Suppressor macrophage (primary cell): ENCODE measurements around the gene SLC25A47.
"Not testable (repeated sequence)": the region's sequence is repeated elsewhere in the genome, so short reads cannot be mapped to it uniquely, and the experiment has no call there.

ENCODE experiments used
- DNase-seq, 4 experiments: peaks; one replicate each; pipeline ENCODE4 v3.0.0-alpha.2; 2020 to 2022
- total RNA-seq, 17 experiments: gene quantifications; one replicate each; lab custom pipeline; 2026; ENCODE audit warnings: mixed read lengths in 6 of 17, inconsistent platforms in 3 of 17; lab: John Stamatoyannopoulos, UW

Gene SLC25A47, protein sequence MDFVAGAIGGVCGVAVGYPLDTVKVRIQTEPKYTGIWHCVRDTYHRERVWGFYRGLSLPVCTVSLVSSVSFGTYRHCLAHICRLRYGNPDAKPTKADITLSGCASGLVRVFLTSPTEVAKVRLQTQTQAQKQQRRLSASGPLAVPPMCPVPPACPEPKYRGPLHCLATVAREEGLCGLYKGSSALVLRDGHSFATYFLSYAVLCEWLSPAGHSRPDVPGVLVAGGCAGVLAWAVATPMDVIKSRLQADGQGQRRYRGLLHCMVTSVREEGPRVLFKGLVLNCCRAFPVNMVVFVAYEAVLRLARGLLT
- total RNA-seq = 0 to 0.77 (median 0) reads per million in 17 experiments

DNA sequence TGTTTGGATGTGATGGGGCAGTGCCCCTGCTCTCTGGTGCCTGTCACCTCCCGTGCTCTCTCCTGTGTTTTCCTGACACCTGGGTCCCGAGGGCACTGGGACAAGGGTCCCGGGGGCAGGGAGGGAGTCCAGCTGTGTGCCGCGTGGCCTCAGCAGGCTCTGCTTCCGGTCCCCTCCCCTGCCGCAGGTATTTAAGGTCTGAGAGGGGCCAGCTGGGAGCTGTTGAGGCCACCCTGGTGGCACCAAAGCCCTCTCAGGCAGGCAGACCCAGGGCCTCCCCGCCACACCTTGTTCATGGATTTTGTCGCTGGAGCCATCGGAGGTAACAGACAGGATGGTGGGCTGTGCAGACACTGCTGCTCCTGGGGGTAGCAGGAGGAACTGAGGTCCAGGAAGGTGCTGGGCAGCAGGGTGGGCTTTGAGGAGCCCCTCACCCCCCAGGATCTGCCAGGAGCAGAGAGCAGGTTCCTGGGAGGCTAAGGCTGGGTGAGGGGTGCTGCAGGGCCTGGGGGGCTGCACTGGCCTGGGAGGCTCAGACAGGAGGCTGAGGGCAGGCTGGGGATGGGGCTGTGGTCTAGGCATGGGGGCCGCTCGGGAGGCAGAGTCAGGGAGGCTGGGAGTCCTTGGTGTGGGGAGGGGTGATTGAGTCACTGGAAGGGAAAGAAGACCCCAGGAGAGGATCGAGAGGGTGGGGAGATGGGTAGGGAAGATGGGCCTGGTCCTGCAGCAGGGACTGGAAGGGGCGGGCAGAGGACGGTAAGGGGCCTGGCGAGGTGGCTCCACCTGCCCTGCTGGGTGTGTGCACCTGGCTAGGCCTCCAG, at the start of gene SLC25A47:
Gene SLC25A47 (plus strand): TSS at position 219 of the 821 bp plus-strand sequence. CDS start 76 bp downstream, at position 295.
- DNase-seq = no peak

DNA sequence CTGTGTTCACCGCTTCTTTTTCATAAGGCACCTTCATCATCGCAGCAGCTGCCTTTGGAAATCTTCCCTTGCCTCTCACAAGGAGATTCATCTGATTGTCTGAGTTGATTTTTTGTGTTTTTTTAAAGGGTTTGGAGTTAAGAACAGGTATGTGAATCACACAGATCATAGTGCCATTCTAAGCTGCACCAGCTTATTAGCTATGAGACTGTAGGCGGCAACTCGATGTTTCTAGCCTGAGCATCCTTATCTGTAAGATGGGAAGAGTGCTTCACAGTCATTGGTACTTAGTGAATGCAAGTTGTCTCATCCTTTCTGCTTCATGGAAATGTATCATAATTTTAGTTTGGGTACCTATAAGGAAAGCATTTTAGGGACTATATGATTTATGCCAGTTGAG, 48.9 kb upstream of the SLC25A47 start:
- DNase-seq = no peak

DNA sequence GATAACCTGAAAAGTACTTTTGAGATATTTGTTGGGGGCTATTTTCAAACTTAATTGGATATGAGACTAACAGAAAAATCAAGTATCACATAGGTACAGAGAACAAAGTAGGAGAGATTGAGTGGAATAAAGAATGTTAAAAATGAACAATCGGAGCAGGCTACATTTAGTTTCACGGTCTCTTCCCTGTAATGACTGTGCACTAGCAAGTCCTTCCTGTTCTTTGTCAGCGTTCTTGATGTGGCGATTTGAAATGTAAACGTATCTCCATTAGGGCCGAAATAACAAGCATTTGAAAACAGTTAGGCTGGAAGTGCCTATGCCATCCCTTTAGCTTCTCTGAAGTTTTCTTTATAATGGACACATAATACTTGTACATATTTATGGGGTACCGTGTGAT, 47.9 kb upstream of the SLC25A47 start:
- DNase-seq = peak in 2 of 4 experiments; percentile 24 to 31

DNA sequence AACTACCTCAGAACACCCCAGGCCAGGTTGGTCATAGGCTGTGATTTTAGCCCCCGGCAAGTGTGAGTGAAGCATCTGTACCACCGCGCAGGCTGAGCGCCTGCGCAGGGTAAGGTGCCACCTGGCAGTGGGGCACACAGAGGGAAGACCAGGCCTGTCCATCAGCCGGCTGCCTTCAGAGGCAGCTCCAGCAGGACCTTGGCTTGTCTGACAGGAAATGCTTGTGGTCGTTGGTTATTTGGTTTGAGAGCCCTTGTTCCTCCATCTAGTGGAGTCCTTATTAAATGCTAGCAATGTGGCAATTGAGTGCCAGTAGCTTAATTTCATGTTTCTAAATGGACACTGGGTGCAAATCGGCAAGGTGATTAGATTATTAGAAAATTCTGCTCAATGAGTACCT, 44.4 kb upstream of the SLC25A47 start:
- DNase-seq = peak; percentile 36 to 63 (median 52)

DNA sequence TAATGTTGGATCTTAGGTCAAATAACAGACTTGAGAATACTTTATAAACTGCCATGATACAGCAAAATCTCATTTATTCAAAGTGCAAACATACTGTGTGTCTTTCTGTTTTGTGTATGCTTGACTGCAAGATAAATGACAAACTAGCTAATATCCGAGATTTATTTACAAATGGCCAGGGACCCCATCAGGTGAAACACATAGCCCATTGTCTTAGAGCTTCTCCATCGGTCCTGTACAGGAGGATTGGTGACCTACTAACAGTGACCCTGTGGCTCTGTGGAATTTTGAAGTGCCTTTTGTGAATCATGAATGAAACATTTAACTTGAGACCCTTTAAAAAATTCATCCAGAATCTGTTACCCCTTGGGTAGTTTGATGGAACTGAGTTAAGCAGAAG, 44.0 kb upstream of the SLC25A47 start:
- DNase-seq = no peak

GRCh38 chr14:100279563-100279962, 43.6 kb upstream of the SLC25A47 start:
- DNase-seq = no peak

DNA sequence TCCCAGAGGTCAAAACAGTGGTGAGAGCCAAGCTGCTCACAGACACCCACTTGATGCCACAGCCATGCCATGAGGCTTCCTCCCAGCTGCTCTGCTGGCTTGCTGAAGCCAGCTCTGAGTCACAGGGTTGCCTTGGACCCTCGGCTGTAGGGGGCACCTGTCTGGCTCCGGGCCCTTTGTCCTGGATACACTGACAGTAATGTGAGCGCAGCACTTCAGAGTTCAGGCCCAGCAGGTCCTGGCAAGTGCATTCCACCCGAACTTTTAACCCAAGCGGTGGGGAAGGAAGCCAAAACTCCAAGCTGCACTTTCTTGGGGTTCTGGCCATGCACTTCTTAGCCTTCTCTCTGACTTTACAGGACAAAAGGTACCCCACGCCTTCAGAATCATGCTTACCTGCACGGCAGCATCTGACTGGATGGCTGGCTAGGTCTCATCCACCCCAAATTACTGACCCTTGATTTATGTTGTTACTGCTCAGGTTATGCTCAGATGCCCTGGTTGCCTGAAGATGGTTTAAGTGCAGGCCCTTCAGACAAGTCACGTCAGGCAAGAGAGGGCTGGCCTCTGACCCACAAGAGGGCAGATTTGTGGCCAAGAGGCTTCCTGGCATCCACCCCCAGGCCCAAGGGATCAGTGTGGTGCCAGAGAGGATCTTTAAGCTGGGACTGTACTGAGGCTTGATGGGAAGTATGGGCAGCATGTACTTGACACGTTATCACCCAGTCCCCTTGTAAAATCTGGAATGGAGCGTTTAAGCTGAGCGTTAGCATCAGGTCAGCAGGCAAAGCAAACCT, 41.7 kb upstream of the SLC25A47 start:
- DNase-seq = no peak

DNA sequence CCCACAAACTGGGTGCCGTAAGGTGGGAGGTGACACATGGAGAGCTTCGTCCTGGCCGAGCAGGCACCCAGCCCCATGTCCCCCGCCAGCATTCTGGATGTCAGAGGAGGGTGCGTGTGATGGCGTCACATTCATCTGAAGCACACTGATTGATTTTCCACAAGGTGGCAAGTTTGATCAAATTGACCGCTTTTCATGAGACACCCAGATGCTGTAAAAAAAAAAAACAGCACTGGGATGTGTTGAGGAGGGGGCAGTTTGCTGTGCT, 41.1 kb upstream of the SLC25A47 start:
- DNase-seq = no peak

GRCh38 chr14:100282766-100283419, 40.2 kb upstream of the SLC25A47 start:
- DNase-seq = no peak

DNA sequence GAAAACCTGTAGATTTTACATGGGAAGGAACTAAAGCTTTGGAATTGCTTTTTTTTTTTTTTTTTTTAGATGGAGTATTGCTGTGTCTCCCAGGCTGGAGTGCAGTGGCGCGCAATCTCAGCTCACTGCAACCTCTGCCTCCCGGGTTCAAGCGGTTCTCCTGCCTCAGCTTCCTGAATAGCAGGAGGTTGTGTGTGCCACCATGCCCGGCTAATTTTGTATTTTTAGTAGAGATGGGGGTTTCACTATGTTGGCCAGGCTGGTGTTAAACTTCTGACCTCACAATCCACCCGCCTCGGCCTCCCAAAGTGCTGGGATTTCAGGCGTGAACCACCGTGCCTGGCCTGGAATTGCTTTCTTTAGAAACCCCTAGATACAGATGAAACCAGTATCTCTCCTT, 39.7 kb upstream of the SLC25A47 start:
- DNase-seq = not testable (repeated sequence)

DNA sequence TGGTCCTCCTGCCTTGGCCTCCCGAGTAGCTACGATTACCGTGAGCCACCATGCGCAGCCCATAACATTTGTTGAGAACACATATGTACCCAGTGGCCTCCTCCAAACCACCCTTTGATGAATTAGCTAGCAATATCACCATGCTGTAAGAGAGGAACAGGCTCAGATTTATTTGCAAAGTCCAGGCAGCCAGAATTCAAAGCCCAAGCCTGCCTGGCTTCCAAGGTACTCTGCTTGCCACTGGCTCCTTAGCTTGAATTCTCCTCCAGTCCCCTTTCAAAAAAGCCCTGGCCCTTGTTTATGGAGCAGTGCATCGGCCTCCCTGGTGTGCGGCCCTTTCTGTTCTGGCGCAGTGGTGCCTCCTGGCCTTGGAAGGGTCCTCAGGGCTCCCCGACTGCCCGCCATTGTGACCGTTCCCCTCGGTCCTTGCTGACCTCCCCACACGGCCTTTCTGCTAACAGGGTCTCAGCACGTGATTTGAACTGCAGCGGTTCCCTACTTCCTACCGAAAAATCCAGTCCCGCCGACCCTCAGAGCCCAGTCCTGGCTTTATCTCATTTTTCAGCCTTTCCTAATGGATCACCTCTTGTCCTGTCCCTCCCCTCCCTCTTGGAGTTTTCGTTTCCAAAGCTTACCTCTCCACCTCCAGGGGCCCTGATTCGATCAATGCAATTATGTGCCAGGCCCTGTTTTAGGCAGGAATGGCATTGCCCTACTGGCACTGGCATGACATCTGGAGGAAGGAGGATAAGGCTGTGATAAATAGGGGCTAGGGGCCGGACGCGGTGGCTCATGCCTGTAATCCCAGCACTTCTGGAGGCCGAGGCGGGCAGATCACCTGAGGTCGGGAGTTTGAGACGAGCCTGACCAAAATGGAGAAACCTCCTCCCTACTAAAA, 38.9 kb upstream of the SLC25A47 start:
- no peak for DNase-seq

DNA sequence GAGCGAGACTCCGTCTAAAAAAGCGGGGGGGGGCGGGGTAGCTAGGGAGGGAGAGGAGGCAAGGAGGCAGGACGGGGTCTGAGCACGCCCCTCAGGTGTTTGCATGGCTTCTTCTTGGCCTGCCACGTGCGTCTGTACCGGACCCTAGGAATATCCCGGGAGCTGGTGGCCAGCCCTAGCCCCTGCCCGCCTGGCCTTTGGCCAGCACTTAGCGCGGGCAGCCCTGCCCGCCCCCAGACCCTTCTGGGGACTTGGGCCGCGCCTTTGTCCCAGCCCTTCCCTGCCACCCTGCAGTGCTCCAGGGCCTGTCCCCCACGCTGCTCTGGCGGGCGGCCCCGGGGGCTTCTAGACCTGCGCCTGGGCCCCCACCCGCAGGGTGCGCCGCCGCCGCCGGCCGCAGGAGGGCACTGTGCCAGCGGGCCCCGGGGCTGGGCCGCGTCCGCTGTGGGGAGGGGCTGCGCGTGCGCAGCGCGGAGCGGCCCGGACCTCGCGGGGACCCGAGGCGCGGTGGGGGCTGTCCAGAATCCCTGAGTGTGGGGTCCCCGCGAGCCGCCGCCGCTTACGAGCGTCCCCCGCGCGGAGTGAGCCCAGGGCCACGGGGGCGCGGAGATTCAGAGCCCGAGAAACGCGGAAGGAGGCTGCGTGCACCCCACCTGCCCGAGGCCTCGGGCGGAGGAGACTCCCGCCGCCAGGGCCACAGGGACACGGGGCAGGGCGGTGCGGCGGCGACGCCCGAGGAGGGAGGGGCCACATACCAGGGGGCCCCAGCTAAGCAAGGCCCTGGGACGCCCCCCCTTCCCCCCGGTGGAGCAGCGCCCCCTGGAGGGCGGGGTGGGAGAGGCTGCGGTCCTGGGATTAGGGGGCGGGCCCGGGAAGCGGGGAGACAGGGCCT, 37.9 kb upstream of the SLC25A47 start:
- DNase-seq = peak; percentile 77 to 93 (median 86)

GRCh38 chr14:100285913-100286400, 37.2 kb upstream of the SLC25A47 start:
- DNase-seq = no peak

DNA sequence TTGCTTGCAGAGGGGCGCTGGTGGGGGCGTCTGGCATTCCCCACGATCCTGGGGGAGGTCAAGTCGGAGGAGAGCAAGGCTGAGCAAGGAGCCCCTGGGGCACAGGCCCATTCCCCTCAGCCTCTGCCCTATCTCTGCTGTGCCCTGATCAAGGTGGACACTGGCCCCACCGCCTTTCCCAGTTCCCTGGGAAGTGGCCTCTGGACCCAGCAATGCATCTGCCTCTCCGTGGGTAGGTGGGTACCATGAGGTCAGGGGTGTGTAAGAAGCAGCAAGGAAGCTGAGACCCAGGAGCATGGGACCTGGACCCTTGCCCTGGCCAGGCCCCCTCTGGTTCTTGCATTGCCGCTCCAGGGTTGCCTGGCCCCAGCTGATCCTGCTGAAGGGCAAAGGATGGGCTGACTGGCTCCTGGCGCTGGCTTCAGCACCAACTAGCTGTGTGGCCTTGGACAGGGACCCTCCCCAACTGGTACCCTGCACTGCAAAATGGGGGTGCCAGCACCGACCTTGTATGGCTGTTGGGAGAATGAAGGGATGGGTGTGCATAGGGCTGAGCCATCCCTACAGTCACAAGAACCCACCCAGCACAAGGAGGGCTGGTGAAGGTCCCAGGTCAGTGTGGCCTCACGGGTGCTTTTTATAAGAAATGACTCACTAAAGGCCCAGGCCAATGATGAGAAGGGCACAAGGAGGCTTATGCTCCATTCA, 36.5 kb upstream of the SLC25A47 start:
- DNase-seq = no peak

- DNase-seq = no peak
These were observed 35.7 kb upstream of the SLC25A47 start for GRCh38 chr14:100287202-100287997.

- DNase-seq = not testable (repeated sequence)
These were observed 35.2 kb upstream of the SLC25A47 start for GRCh38 chr14:100287998-100288295.

GRCh38 chr14:100288382-100289185, 34.6 kb upstream of the SLC25A47 start:
- DNase-seq = no peak
